ENCODE data around the gene XPR1.
"Not testable (repeated sequence)": the region's sequence is repeated elsewhere in the genome, so short reads cannot be mapped to it uniquely, and the experiment has no call there.

The XPR1 gene

DNA sequence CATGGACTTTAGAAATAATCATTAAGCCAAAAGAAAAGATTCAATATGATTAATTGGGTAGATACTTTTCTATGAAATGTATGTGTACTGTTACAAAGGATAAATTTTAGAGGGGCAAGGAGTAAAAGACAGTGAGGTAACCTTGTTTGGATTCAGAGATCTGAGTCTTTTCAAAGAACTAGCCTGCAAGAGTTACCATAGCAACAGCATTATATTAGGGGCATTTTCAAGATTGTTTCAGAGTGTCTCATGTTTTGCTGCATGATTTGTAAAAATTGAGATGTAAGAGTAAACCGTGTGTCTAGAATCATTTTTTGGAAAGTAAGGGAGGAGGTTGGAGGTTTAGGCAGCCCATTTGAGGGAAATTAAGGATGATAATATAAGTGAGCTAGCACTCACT is 210.2 kb downstream of the XPR1 start:
- DNase-seq (ENCODE audit: low read depth), result no peak

DNA sequence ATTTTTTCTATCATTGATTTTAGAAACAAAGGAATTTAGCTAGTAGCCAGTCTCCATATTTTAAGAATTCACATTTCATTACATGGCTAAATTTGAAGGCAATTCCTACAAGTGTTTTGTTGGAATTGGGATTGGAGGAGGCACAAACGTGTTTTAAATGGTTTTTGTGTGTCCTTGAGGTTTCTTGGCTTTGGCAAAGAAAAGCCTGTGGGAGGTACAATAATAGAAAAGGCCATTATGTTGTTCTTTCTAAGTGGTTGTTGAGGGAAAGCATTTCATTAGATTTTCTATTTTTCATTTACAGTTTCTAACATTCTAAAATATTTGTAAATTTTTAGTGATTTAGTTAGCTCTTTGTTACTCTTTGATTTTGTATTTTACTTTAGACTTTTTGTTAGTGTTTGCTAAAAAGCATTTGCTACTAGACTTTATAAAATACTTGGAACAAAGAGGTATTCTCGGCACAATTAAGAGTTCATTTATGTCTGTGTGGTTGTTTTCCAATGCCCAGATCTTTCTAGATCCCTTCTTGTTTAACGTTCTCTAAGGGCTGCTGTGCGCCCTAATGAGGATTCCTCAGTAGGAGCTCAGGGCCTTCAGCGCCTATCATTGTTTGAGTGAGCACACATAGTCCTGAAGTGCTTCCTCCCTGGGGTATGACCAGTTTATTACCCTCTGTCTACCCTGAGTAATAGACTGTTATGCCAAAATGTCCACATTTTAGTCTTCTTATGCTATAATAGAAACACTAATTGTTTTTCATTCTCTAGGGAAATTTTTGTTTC is 210.9 kb downstream of the XPR1 start:
- no peak for DNase-seq (ENCODE audit: low read depth)

DNA sequence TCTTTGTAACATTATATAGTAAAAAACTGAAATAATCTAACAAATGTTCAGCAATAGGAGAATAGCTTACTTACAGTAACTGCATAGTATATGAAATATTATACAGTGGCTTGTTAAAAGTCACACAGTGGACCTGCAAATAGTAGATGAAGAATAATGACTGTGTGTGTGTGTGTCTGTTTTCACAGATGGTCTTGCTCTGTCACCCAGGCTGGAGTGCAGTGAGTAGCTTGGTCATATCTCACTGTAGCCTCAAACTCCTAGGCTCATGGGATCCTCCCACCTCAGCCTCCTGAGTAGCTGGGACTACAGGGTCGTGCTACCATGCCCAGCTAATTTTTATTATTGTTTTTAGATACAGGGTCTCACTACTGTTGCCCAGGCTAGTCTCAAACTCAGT is 213.5 kb downstream of the XPR1 start:
- no peak for DNase-seq (ENCODE audit: low read depth)

DNA sequence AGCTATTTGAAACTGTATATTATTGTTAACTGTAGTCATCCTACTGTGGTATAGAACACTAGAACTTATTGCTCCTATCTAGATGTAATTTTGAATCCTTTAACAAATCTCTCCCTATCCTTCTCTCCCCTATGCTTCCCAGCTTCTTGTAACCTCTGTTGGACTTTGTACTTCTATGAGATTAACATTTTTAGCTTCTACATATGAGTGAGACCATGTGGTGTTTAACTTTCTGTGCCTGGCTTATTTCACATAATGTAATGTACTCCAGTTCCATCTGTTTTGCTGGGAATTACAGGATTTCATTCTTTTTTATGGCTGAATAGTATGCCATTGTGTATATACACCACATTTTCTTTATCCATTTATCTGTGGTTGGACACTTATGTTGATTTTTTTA is 216.4 kb downstream of the XPR1 start:
- no peak for DNase-seq (ENCODE audit: low read depth)

DNA sequence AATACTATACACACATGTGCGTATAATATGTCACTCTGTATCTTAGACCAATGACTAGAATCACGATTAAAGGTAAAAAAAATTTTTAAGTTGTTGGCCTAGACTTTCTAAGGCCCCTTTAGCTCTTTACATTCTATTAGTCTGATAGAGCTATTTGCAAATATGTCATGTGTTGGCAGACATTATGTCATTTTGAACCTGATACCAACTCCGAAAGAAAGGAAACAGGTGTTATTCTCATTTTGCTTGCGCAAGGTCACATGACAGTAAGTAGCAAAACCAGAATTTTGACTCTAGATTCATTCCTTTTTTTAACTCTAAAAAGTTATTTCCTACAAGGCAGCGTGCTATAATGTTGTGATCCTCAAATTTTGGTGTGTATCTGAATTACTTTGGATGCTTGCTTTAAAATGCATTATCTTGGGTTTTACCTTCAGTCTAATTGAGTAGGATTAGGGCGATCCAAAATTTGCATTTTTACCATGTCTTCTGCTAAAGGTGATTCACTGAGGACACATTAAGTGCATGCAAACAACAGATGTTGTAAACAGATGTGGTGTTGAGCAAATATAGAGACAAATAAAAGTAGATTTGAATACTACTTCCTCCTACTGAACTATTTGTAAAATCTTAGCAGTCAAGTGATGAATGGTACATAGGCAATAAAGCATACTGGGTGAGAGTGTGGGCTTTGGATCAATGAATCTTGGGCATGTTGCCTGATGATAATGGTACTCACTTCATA is 217.4 kb downstream of the XPR1 start:
- DNase-seq (ENCODE audit: low read depth), result no peak

DNA sequence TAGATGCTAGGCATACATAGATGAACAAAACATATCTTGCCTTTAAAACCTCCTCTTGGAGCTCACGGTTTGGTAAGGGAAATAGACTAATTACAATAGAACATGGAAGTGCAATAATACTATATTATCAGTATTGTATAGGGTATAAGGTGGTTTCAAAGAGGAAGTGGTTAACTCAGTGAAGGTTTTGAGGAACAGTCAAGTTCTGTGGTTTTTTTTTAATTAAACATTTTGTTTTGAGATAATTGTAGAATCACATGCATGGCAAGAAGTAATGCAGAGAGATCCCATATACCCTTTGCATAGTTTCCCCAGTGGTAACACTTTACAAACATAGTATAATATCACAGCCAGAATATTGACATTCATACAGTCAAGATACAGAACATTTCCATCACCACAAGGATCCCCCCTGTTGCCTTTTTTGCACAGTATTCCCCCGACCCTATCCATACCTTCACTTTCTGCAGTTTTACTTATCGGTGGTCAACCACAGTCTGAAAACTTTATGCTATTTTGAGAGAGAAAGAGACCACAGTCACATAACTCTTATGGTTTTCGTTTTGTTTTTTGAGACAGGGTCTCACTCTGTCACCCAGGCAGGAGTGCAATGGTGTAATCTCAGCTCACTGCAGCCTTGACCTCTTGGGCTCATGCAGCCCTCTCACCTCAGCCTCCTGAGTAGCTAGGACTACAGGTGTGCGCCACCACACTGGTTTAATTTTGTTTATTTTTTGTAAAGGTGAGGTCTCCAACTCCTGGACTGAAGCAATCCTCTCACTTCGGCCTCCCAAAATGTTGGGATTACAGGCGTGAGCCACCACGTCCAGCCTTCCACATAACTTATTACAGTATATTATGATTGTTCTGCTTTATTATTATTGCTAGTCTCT is 220.4 kb downstream of the XPR1 start:
- DNase-seq (ENCODE audit: low read depth), result no peak

DNA sequence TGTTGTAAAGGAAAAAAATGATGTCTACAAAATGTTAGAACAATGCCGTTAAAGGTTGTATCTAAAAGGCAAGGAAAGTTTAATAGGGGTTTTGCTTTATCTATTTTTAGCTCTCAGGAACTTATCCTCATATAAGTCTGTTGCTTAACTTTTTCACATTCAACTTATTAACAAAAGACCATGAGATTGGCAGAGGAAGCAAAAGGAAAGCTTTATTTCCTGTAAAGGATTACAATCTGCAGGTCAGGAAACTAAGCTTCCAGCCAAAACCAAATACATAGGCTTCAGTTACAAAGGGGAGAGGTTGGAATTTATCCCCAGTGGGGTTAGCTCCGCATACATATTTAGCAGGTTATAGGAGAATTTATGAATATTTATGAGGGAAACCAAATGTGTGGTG is 222.2 kb downstream of the XPR1 start:
- DNase-seq (ENCODE audit: low read depth), result no peak

DNA sequence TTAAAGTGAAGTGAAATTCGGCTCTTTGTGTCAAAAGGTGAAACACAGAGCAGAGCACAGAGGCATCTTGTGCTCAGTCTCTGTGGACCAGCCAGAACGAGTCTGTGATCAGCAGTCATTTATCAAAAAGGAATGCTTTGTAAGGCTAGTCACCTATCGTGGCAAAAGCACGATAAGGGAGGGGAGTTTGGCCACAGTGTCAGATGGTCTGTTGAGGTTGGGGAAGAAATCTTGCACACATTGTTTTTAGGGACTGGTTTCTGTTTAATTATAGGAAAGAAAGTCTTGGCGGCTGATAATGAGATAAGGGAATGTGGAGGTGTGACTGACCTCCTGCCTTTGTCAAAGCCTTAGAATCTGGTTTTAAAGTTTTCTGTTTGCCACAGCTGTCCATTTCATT is 222.6 kb downstream of the XPR1 start:
- no peak for DNase-seq (ENCODE audit: low read depth)

DNA sequence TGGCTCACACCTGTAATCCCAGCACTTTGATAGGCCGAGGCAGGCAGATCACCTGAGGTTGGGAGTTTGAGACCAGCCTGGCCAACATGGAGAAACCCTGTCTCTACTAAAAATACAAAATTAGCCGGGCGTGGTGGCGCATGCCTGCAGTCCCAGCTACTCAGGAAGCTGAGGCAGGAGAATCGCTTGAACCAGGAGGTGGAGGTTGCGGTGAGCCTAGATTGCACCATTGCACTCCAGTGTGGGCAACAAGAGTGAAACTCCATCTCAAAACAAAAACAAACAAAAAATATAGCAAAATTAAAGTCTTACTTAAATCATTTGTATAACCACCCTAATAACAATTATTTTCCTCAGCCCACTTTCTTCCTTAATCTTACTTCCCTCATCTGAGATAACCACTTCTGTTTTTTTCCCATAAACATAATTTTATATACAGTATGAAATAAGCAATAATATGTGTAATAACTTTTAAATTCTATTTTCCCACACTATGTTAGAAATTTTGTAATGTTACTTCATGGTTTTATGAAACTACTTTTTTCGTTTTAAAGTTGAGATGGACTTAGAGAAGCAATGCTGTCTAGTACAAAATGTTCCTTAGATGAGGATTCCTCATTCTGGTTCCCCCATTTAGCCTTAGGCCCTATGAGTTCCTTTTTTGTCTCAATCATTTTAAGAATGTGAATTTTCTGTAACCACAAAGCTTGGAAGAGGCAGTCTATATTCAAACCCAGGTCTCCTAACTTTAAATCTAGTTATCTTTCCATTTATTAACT is 226.3 kb downstream of the XPR1 start:
- not testable (repeated sequence) for DNase-seq (ENCODE audit: low read depth)

DNA sequence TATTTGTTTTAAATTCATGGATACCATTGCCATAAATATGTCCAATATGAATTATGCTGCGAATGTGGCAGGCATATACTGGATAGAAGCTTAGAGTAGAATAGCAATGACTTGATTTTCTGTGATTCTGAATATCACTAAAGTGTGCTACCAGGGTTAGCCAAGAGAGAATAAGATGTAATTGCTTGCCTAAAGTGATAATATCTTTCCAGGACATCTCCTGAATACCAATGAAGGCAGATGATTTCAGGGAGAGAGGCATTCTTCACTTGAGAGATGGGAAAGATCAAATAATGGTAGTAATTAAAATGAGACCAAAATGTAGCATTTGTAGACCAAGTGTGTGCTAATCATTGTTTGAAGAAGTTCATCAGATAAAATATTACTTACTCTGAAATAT is 227.5 kb downstream of the XPR1 start:
- DNase-seq (ENCODE audit: low read depth), result no peak

DNA sequence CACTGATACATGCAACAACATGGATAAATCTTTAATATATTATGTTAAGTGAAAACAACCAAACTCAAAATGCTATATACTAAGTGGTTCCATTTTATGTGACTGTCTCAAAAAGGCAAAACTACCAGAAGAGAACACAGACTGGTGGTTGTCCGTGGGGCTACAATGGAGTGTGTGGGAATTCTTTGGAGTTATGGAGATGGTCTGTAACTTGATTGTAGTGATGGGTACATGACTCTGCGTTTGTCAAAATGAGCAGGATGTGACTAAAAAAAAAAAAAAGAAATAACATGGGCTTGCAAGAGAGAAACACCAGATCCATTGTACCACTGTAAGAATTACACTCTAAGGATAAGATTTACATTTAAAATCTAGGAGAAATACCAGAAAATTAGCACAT is 228.7 kb downstream of the XPR1 start:
- DNase-seq (ENCODE audit: low read depth), result no peak

DNA sequence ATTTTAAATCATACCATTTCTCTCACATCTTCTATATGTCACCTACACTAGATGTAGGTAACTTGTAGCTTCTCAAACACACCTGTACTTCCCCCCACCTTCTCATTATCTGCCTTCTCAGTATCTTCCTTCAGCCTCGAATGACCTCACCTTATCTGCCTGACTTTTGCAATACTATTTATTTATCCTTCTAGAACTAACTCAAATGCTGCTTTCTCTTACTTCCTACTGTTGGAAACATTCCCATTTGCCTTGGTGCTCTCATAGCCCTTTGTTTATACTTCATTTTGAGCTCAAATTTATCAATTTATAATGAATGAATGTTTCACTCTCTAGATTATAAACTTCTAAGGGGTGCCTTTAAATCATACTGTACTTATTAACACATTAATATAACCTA is 230.5 kb downstream of the XPR1 start:
- DNase-seq (ENCODE audit: low read depth), result no peak

DNA sequence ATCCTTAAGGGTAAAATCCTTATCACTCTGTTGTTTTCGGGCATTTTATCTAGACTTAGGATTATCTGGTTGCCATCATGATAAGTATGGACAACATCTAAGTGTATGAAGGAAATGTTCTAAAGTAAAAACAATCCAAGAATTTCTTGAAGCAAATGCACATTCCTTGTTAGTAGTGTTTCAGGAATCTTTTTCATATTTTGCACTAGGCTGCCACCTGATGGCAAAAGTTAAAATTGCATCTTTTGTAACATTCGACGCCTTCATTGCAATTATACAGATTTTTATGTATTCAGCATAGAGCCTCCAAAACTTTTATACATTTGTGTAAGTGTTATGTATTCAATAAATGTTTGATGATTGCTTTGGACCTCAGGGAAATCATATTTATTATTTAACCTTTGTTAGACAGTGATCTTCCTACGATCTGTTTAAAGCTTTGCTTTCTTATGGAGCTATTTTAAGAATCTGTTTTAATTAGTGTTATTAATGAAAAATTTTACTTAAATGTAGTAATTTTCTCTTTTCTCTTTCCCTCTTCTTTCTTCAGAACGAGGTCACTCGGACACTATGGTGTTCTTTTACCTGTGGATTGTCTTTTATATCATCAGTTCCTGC is 231.4 kb downstream of the XPR1 start:
- DNase-seq (ENCODE audit: low read depth), result no peak

DNA sequence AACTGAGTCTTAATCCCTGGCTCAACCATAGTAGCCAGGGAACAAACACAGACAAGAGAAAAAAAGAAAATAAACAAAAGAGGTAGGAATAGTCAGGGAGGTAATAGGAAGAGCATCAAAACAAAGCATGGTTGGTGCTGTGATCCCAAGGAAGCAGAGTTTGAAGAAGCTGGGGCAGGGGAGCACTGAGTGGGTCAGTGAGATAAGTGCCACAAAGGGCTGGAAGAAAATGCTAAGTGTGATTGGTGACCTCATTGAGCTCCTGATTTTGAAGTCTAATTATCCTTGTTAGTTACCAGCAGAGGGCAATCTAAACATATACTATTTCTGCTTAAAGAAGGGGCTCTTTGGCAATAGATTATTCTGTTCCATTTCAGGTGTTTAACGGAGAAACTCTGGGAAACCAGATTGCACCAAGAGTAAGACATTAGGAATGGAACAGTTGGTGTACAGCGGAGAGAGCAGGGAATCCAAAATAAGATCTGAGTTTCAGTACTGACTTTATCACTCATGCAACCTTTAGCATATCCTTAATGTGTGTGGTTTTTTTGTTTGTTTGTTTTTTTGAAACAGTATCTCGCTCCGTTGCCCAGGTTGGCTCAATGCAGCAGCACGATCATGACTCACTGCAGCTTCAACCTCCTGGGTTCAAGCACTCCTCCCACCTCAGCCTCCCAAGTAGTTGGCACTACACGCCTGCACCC is 250.1 kb downstream of the XPR1 start:
- DNase-seq (ENCODE audit: low read depth), result no peak

DNA sequence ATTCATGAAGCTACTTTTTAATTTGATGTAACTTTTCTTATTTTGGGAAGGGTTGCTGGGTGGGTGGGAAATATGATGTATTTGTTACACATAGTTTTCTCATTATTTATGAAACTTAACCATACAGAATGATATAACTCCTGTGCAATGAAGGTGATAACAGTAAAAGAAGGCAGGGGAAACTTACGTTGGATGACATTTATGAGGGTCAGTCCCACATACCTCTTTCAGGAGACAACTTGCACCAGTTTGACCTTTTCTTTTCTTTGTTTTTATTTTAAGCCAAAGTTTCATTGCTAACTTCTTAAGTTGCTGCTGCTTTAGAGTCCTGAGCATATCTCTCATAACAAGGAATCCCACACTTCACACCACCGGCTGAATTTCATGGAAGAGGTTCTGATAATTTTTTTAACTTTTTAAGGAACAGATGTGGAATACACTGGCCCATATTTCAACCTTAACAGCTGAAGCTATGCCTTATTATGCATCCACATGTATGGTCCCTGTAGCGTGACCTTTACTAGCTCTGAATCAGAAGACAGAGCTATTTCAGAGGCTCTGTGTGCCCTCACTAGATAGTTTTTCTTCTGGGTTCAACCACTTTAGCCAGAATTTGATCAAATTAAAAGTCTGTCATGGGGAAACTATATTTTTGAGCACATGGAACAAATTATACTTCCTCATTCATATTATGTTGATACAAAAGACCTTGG is 252.9 kb downstream of the XPR1 start:
- no peak for DNase-seq (ENCODE audit: low read depth)

DNA sequence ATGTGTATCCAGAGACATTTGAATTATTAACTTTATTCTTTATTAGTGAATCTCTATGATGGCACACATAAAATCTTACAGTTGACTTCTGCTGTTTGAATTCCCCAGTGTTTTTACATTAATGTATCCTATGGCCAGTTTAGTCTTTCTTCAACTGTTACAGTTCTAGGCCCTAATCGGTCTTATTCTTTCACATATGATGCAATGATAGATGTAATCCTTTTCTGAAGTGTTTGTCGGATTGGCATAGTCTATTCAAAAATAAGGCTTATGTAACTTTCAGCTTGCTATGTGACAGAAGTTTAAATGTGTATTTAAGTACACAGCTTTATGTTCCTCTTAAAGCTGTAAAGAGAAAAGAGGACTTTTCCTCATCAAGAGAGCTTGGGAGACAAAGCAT is 254.5 kb downstream of the XPR1 start:
- DNase-seq (ENCODE audit: low read depth), result no peak

DNA sequence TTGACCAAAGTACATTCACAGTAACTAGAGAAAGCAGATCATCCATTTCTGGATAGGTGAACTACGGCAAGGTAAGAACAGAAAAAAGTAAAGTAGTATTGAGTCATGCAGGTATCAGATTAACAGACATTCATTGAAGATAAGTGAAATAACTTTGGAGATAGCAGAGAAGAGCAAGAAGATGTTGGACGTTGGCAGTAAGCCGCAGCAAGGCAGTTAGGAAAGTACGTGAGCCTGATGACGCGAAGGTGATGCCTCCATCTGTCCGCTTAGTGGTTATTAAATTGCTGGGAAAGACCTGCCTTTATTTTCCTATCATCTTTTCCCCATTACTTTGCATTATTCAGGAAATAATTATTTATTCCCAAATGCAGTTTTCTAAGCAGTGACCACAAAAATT is 256.0 kb downstream of the XPR1 start:
- no peak for DNase-seq (ENCODE audit: low read depth)

DNA sequence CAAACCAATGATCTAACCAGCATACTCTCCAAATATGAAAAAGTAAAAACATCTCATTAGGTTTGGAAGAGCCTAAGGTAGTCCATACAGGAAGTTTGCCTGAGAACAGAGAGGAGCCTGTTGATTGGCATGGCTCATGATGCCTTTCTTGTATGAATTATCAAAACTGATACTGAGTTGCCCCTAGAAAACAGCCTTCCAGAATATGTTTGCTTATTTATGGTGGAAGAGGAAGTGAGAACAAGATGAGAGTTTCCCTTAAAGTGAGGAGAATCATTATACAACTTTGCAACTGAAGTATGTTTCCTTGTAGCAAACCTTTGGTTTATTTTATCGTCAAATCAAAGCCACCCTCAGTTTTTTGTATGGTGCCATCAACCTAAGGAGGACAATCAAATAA is 257.0 kb downstream of the XPR1 start:
- DNase-seq (ENCODE audit: low read depth), result no peak

DNA sequence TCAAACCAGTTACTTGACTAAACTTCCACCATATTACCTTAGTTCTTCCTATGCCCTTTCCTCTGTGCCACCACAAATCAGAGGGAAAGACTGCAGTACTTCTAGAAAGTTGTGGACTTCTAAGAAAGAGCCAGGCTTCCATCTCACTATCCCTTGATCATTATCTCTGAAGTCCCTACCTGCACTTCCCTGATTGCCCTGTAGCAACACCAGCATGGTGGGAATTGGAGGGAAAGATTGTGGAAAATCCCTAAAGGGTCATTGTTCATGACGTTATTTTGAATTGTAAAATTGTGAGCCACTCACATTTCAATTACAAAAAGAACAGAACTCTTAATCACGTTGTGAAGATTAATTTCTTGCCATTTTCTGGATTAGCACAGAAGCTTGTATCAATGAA is 257.5 kb downstream of the XPR1 start:
- DNase-seq (ENCODE audit: low read depth), result no peak

DNA sequence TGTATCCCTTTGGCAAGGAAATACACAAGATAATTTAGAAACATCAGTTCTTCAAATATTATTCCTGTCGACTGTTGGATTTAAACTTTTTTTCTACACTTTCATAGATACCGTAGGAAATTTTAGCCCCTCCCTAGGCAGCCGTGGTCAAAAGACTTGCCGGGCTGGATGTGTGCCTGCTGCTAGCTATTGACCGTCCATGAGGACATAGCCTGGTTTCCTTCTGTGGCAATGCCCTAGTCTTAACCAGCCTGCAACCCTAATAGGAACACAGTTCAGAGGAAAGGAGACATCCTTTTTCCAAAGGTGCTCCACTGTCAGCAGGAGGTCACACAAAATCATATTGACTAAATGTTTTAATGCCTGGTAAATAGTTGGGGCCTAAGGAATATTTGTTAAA is 260.4 kb downstream of the XPR1 start:
- DNase-seq (ENCODE audit: low read depth), result no peak

Measured in stimulated activated CD8-positive, alpha-beta memory T cell treated with anti-CD3 and anti-CD28 coated beads, Interleukin-12 subunit alpha, Interleukin-12 subunit beta, amount 100 ng/mL, for 4 hours (primary cell).